ENCODE measurements around the gene IFT52.

The IFT52 gene

GRCh38 chr20:43576108-43576507 lies 14.6 kb upstream of the IFT52 start:
- H3K36me3 ChIP-seq, result no peaks in the 10 kb centered on the region
- no peak for TF ChIP-seq CTCF (IDR thresholded peaks at IDR 0.05)
- no peaks in the 10 kb centered on the region for H3K9me3 ChIP-seq
- H3K27me3 ChIP-seq, result no peaks in the 10 kb centered on the region
- peaks cover 0 to 6% of the 10 kb centered on the region in 2 experiments for H3K4me1 ChIP-seq (ENCODE audit: control insufficient read depth in 1 of 2, insufficient read depth in 1 of 2, low read depth in 1 of 2, low read length in 1 of 2)
- H3K4me3 ChIP-seq (ENCODE audit: low read depth in 1 of 2, low read length in 1 of 2), result no peak overlapping the region
- no peak overlapping the region for H3K27ac ChIP-seq

GRCh38 chr20:43579861-43580793 lies 10.6 kb upstream of the IFT52 start:
- Histone ChIP-seq H3K27ac (no peak overlapping the region), H3K4me3 (ENCODE audit: low read depth in 1 of 2, low read length in 1 of 2) (no peak overlapping the region), H3K4me1 (ENCODE audit: control insufficient read depth in 1 of 2, insufficient read depth in 1 of 2, low read depth in 1 of 2, low read length in 1 of 2) (peaks cover 10 to 22% of the 10 kb centered on the region in 2 experiments), H3K9me3 (no peaks in the 10 kb centered on the region), H3K36me3 (no peaks in the 10 kb centered on the region), H3K27me3 (no peaks in the 10 kb centered on the region)
- TF ChIP-seq CTCF (IDR thresholded peaks at IDR 0.05), result no peak

GRCh38 chr20:43583133-43583864 lies 7.4 kb upstream of the IFT52 start:
- Histone ChIP-seq H3K4me3 (ENCODE audit: low read depth in 1 of 2, low read length in 1 of 2) (no peak overlapping the region), H3K4me1 (ENCODE audit: control insufficient read depth in 1 of 2, insufficient read depth in 1 of 2, low read depth in 1 of 2, low read length in 1 of 2) (peaks cover 10 to 22% of the 10 kb centered on the region in 2 experiments), H3K27me3 (no peaks in the 10 kb centered on the region), H3K27ac (no peak overlapping the region), H3K9me3 (no peaks in the 10 kb centered on the region), H3K36me3 (no peaks in the 10 kb centered on the region)
- no peak for TF ChIP-seq CTCF (IDR thresholded peaks at IDR 0.05)

GRCh38 chr20:43583982-43584432 lies 6.7 kb upstream of the IFT52 start:
- Histone ChIP-seq H3K36me3 (no peaks in the 10 kb centered on the region), H3K4me3 (ENCODE audit: low read depth in 1 of 2, low read length in 1 of 2) (no peak overlapping the region), H3K27ac (peak overlapping the region; percentile 14), H3K27me3 (no peaks in the 10 kb centered on the region), H3K9me3 (no peaks in the 10 kb centered on the region), H3K4me1 (ENCODE audit: control insufficient read depth in 1 of 2, insufficient read depth in 1 of 2, low read depth in 1 of 2, low read length in 1 of 2) (peaks cover 10 to 17% of the 10 kb centered on the region in 2 experiments)
- TF ChIP-seq CTCF (IDR thresholded peaks at IDR 0.05), result no peak

GRCh38 chr20:43584448-43585136 lies 6.1 kb upstream of the IFT52 start:
- Histone ChIP-seq H3K36me3 (no peaks in the 10 kb centered on the region), H3K4me3 (ENCODE audit: low read depth in 1 of 2, low read length in 1 of 2) (no peak overlapping the region), H3K27ac (no peak overlapping the region), H3K4me1 (ENCODE audit: control insufficient read depth in 1 of 2, insufficient read depth in 1 of 2, low read depth in 1 of 2, low read length in 1 of 2) (peaks cover 11 to 17% of the 10 kb centered on the region in 2 experiments), H3K9me3 (no peaks in the 10 kb centered on the region), H3K27me3 (no peaks in the 10 kb centered on the region)
- TF ChIP-seq CTCF (IDR thresholded peaks at IDR 0.05), result no peak
